ENCODE results near the gene LYPLA2. TPM values are rescaled to one million over a fixed set of nuclear protein-coding genes. Genes with fewer than 3 reads are reported as not detected.
"Not testable (repeated sequence)": the region's sequence is repeated elsewhere in the genome, so short reads cannot be mapped to it uniquely, and the experiment has no call there.

LYPLA2 gene
- total RNA-seq, 4 donors from 2014 or later: 36.0 to 54.0 (median 40.3) TPM

- ATAC-seq (ENCODE audit: low FRiP score): no peak
- no peak for DNase-seq (ENCODE audit: low spot score)
Observed at GRCh38 chr1:23798662-23799142, 7.8 kb downstream of the LYPLA2 start.

GRCh38 chr1:23799255-23799569 lies 8.3 kb downstream of the LYPLA2 start:
- DNase-seq (ENCODE audit: low spot score) (no peak), ATAC-seq (ENCODE audit: low FRiP score) (no peak)
- TF ChIP-seq CTCF (IDR thresholded peaks at IDR 0.05): no peak

More at GRCh38 chr1:23798662-23799142, 7.8 kb downstream of the LYPLA2 start:
- TF ChIP-seq CTCF (IDR thresholded peaks at IDR 0.05): no peak

GRCh38 chr1:23799570-23800399 lies 8.8 kb downstream of the LYPLA2 start:
- TF ChIP-seq CTCF (IDR thresholded peaks at IDR 0.05): no peak
- ATAC-seq (ENCODE audit: low FRiP score): peak; percentile 85
- peak; percentile 49 for DNase-seq (ENCODE audit: low spot score)

- TF ChIP-seq CTCF (IDR thresholded peaks at IDR 0.05): no peak
- peak; percentile 90 for DNase-seq (ENCODE audit: low spot score)
- ATAC-seq (ENCODE audit: low FRiP score): peak; percentile 84
Observed at GRCh38 chr1:23800400-23801337, 9.7 kb downstream of the LYPLA2 start, which contains the start of gene GALE. Gene GALE (minus strand): TSS chr1:23800754. CDS start chr1:23799007, 1,747 bp downstream.

GRCh38 chr1:23801338-23801748 lies 10.4 kb downstream of the LYPLA2 start:
- no peak for TF ChIP-seq CTCF (IDR thresholded peaks at IDR 0.05)
- ATAC-seq (ENCODE audit: low FRiP score) (no peak), DNase-seq (ENCODE audit: low spot score) (no peak)

GRCh38 chr1:23801876-23802275 lies 10.9 kb downstream of the LYPLA2 start:
- no peak for TF ChIP-seq CTCF (IDR thresholded peaks at IDR 0.05)
- ATAC-seq (ENCODE audit: low FRiP score): no peak
- no peak for DNase-seq (ENCODE audit: low spot score)

GRCh38 chr1:23802809-23803342 lies 11.9 kb downstream of the LYPLA2 start:
- ATAC-seq (ENCODE audit: low FRiP score); DNase-seq (ENCODE audit: low spot score): not testable (repeated sequence)

Data from omental fat pad (tissue), 4 donors.